Stimulated activated CD8-positive, alpha-beta memory T cell treated with anti-CD3 and anti-CD28 coated beads, Interleukin-15, amount 100 ng/mL, for 4 hours (primary cell): ENCODE results near the gene AEBP2.
A peak's percentile ranks its signal among the peaks of the same experiment; 100 is the strongest.
"Not testable (repeated sequence)": the region's sequence is repeated elsewhere in the genome, so short reads cannot be mapped to it uniquely, and the experiment has no call there.

Experiments used
- DNase-seq, 2 donors: peaks; one replicate each; pipeline ENCODE4 v3.0.0-alpha.2; 2020; ENCODE audit warnings: low read depth in 2 of 2

The AEBP2 gene

GRCh38 chr12:19439059-19440018 lies at the start of gene AEBP2:
AEBP2 (plus strand) TSS chr12:19439492; CDS start chr12:19439700, 208 bp downstream.
- peak; percentile 88 for DNase-seq

- no peak for DNase-seq
Observed at GRCh38 chr12:19390051-19390598, 49.2 kb upstream of the AEBP2 start.

GRCh38 chr12:19392644-19393043 lies 46.6 kb upstream of the AEBP2 start:
- not testable (repeated sequence) for DNase-seq

- DNase-seq: no peak
Observed at GRCh38 chr12:19394385-19394784, 44.9 kb upstream of the AEBP2 start.

- DNase-seq: no peak
Observed at GRCh38 chr12:19397534-19397933, 41.8 kb upstream of the AEBP2 start.

- no peak for DNase-seq
Observed at GRCh38 chr12:19398376-19399363, 40.6 kb upstream of the AEBP2 start.

- DNase-seq: not testable (repeated sequence)
Observed at GRCh38 chr12:19400649-19401285, 38.5 kb upstream of the AEBP2 start.

- DNase-seq: no peak
Observed at GRCh38 chr12:19402211-19402610, 37.1 kb upstream of the AEBP2 start.

- DNase-seq: no peak
Observed at GRCh38 chr12:19402743-19403431, 36.4 kb upstream of the AEBP2 start.

GRCh38 chr12:19404242-19404880 lies 34.9 kb upstream of the AEBP2 start:
- peak in 1 of 2 donors; percentile 1 for DNase-seq

- DNase-seq: no peak
Observed at GRCh38 chr12:19409376-19409775, 29.9 kb upstream of the AEBP2 start.

- no peak for DNase-seq
Observed at GRCh38 chr12:19410211-19410610, 29.1 kb upstream of the AEBP2 start.

GRCh38 chr12:19410629-19411185 lies 28.6 kb upstream of the AEBP2 start:
- DNase-seq: no peak

GRCh38 chr12:19411234-19412204 lies 27.8 kb upstream of the AEBP2 start:
- DNase-seq: no peak

GRCh38 chr12:19412844-19413243 lies 26.4 kb upstream of the AEBP2 start:
- no peak for DNase-seq

GRCh38 chr12:19413582-19413981 lies 25.7 kb upstream of the AEBP2 start:
- not testable (repeated sequence) for DNase-seq

- DNase-seq: no peak
Observed at GRCh38 chr12:19415563-19415962, 23.7 kb upstream of the AEBP2 start.

- DNase-seq: no peak
Observed at GRCh38 chr12:19419086-19419485, 20.2 kb upstream of the AEBP2 start.
